ENCODE results near the gene MT1G.

Gene MT1G

DNA sequence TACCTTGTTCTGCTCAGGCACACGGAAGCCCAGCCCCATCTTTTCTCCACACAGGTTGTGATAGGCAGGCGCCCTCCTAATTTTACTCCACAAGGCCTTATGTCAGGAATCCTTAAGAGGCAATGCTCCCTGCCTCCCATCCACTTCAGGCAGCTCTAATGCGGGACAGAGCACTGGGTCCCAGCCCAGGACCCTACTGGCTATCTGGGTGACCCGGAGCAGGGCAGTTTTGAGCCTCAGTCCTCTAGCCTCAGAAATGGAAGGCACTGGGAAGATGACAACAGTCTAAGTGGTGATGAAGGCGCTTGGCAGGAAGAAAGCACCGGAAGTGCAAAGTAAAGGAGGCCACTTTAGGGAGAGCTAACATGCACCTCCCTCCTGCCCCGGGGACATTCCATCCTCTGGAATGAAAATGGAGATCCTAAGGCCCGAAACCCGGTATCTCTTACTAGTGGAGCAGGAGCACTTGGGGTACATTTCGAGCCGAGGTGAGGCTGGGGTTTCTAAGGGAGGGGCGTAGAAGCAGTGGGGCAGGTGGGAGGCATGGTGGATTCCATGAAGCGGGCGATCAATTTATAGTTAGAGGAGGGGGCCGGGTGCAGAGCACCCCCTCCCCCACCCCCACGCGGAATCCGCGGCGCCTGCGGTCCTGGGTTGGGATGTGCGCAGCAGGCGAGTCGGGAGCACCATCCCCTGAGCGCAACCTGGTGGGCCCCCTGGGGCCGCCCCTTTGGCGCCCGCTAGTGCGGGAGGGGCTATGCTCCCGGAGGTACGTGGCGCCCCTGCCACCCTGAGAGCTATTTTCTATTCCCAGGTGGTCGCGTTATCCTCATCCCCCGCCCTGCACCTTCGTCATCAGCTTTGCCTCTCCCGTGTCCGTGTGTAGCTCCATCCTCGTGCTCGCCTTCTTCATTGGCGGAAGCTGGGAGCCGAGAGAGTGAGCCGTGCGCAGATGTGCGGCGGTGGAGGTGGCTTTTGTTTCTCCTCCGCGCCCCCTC lies 5.2 kb downstream of the MT1G start:
- DNase-seq: no peak

GRCh38 chr16:56658327-56658875 lies 9.5 kb downstream of the MT1G start:
- no peak for DNase-seq

DNA sequence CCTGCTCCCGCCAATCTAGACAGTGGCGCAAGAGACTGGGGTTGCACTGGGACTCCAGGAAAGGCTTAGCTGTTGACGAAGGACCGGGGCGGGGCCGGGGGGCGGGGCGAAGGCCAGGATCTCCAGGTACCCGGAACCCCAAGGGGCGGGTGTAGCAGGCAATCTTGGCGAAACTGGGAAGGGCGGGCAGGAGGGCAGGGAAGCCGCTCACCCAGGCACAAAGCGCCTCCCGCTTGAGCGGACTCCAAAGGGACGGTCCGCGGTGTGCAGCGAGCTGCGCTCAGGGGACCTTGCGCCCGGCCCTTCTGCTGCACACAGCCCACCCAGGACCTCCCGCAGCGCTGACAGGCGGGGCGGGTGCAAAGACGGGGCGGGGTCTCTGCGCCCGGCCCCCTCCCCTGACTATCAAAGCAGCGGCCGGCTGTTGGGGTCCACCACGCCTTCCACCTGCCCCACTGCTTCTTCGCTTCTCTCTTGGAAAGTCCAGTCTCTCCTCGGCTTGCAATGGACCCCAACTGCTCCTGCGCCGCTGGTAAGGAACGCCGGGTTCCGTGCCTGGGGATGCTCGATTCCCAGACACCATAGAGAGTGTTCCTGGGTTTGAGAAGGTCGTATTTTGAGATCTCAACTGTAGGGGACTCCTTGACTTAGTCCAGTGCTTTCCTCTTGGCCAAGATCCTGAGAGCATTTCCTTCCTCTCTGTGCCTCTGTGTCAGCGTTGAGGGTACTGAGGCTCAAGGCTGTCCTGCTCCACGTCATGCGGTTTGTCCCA lies 10.1 kb downstream of the MT1G start, which contains the start of gene MT1F:
TSS of gene MT1F (plus strand) at position 405 of the 772 bp plus-strand sequence. CDS start at position 505, 100 bp downstream.
- no peak for DNase-seq

DNA sequence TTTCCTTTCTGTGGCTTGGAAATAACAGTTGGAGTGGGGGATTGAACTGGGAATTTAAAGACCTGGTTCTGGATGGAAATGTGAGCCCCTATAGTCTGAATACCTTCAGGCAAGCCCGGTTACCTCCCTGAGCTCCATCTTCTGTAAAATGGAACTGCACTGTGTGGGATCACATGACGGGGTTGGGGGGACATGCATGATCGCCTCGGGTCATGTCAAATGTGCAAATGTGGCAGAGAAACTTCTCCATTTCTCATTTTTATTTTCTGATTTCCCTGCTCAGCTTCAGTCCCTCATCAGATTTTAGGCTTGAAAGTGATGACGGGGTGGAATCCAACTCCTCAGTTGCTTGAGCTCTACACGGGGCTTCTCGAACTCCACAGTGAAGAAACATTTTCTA lies 14.6 kb downstream of the MT1G start:
- DNase-seq: no peak

DNA sequence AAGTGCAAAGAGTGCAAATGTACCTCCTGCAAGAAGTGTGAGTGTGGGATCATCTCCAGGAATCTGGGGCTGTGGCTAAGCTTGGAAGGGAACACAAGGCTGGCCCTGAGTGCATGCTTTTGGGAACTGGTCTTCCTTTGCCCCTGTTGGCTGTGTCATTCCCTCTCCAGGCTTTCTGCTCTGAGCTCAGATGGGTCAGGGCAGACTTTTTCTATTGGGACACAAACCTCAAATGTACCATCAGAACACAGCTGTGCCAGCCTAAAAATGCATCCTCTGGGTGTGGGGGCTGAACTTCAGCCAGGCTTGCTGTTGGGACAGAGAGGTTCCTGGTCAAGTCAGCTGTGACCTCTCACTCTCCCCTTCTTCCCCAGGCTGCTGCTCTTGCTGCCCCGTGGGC lies 15.3 kb downstream of the MT1G start:
- DNase-seq: no peak

DNA sequence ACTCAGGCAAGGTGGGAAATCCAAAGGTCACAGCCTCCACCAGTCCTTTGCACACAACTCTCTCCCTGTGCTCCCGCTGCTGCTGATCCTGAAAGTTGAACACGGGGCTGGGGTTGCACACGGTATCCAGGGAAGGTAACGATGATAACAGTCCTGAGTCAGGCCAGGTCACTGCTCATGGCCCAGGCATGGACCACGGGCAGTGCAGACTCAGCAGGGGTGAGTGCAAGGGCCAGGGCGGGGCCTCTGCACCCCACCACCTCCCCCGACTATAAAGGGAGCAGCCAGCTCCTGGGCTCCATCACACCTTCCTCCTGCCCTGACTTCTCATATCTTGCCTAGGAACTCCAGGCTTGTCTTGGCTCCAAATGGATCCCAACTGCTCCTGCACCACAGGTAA lies 16.3 kb downstream of the MT1G start, which contains the start of gene MT1B:
TSS of gene MT1B (plus strand) at position 301 of the 400 bp plus-strand sequence. CDS start at position 369, 68 bp downstream.
- DNase-seq: no peak

DNA sequence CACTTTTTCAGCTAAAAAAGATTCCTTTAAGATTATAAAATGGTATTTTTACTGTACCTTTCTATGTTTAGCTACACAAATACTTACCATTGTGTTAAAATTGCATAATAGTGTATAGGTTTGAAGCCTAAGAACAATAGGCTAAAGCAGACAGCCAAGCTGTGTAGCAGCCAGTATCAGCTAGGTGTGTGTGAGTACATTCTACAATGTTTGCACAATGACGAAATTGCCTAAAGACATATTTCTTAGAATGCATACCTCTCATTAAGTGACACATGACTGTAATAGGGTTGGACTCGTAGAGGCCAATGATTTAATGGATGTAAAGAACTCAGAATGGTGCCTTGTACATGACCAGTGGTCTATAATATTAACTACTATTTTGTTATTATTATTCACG lies 18.0 kb downstream of the MT1G start:
- no peak for DNase-seq

DNA sequence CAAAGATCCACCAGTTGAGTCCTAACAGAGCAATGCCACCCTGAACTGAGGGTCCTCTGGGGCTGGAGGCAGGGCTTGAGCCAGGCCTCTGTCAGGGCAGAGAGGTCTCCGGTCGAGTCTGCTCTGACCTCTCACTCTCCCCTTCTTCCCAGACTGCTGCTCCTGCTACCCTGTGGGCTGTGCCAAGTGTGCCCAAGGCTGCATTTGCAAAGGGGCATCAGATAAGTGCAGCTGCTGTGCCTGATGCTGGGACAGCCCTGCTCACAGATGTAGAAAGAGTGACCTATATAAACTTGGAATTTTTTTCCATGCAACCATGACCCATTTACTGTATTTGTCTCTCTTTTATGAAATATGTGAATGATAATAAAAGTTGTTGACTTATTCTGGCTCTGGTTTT lies 18.6 kb downstream of the MT1G start:
- no peak for DNase-seq

- DNase-seq: no peak
Observed at GRCh38 chr16:56647641-56648431, 20.0 kb downstream of the MT1G start.

GRCh38 chr16:56645838-56646237 lies 22.0 kb downstream of the MT1G start:
- no peak for DNase-seq

DNA sequence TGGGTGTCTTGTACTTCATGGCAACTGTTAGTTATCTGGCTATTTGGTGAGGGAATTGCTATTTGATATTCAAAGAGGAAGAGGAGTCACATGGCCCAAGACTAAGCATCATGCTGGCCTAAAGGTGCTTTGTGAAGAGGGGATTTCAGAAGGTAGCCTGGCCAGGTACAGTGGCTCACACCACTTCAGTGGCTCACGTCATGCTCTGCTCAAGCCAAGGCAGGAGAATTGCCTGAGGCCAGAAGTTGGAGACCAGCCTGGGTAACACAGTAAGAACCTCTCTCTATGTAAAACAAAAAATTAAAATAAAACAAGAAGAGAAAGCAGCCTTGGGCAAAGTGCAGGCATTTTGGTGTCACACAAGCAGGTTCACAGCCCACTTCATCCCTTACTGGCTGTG lies 22.6 kb downstream of the MT1G start:
- DNase-seq: no peak

- DNase-seq: no peak
Observed at GRCh38 chr16:56643833-56644232, 24.0 kb downstream of the MT1G start.

GRCh38 chr16:56643080-56643778 lies 24.6 kb downstream of the MT1G start:
- DNase-seq: no peak

GRCh38 chr16:56641166-56641565 lies 26.7 kb downstream of the MT1G start:
- no peak for DNase-seq

GRCh38 chr16:56640076-56640475 lies 27.8 kb downstream of the MT1G start:
- DNase-seq: no peak

GRCh38 chr16:56639045-56639444 lies 28.8 kb downstream of the MT1G start:
- no peak for DNase-seq

DNA sequence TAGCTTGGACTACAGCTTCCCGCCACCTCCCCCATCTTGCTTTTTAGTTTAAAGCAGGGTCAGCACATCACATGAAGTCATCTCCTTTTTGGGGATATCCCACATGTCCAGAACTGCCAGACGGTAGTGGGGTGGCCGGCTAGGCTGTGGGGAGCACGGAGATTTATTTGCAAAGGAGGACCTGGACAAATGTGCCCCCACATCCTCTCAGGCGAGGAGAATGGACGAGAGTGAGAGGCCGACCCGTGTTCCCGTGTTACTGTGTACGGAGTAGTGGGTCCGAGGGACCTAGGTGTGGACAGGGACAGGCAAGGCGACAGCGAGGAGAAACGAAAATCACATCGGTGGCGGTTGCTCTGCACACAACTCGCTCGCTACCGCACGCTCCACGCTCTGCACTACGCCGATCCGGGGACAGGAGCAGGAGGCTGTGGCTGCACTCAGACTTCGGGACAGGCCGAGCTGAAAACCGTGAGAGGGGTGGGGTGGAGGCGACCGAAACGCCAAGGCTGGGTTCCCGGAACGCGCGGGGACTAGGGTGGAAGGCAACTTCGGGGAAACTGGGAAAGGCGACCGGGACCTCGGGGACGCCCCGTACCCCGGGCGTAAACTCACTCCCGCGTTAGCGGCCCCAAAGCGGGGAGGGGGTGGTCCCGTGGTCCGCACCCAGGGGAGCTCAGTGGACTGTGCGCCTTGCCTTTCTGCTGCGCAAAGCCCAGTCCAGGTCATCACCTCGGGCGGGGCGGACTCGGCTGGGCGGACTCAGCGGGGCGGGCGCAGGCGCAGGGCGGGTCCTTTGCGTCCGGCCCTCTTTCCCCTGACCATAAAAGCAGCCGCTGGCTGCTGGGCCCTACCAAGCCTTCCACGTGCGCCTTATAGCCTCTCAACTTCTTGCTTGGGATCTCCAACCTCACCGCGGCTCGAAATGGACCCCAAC lies 29.8 kb downstream of the MT1G start, which contains the start of gene MT1A:
TSS of gene MT1A (plus strand) at position 853 of the 937 bp plus-strand sequence. CDS start at position 926, 73 bp downstream.
- DNase-seq: no peak

DNA sequence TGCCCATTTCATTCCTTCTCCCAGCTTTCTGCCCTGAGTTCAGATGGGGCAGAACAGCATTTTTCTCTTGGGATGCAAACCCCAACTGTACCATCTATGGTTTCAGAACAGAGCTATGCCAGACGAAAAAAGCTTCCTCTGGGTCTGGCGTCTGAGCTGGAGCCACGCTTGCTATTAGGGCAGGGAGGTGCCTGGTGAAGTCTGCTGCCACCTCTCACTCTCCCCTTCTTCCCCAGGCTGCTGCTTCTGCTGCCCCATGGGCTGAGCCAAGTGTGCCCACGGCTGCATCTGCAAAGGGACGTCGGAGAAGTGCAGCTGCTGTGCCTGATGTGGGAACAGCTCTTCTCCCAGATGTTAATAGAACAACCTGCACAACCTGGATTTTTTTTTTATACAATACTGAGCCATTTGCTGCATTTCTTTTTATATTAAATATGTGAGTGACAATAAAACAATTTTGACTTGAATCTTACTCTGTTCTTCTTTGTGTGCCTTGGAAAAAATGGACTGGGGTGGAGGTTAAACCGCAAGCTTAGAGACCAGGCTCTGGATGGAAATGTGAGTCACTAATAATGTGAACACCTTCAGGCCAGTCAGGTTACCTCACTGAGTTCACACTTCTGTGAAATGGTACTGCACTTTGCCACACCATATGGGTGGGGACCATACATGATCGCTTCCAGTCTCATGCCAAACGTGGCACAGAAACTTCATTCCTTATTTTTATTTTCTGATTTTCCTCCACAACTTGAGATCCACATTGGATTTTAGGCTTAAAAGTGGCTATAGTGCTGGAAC lies 31.1 kb downstream of the MT1G start:
- DNase-seq: no peak

DNA sequence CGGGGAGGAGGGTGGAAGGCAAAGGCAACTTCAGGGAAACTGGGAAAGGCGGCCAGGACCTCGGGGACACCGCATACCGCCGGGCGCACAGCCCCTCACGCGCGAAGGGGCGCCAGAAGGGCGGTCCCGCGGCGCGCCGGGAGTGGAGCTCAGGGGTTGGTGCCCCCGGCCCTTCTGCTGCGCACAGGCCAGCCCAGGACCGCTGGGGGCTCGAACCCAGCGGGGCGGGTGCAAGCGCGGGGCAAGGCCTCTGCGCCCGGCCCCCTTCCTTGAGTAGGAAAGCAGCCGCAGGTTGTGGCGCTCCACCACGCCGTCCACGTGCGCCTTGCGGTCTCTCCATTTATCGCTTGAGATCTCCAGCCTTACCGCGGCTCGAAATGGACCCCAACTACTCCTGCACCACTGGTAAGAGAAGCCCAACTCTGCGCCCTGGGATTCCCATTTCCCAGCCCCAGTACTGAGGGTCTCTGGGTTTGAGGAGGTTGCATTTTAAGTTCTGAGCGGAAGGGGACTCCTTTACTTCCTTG lies 32.4 kb downstream of the MT1G start:
- DNase-seq: no peak
